Measurements from ENCODE around the gene TRAF2. TPM values are rescaled to one million over a fixed set of nuclear protein-coding genes. Genes with fewer than 3 reads are reported as not detected.
"Not testable (repeated sequence)": the region's sequence is repeated elsewhere in the genome, so short reads cannot be mapped to it uniquely, and the experiment has no call there.

TRAF2 gene
- total RNA-seq (10 to 100 TPM in 1 of 2 donors, 1 to 10 TPM in 1; 9.1 to 22.1 TPM), polyA plus RNA-seq (10 to 100 TPM in 1 of 2 donors, 1 to 10 TPM in 1; 4.8 to 14.0 TPM)
- long read RNA-seq, donor 1, transcript TRAF2-201 (11 exons, 2,264 nt) = major isoform, 46 of 68 reads
- long read RNA-seq, donor 1, partial matches to known transcripts = 7 of 68 reads
- long read RNA-seq, donor 1, other reads (novel, unspliced or antisense) = 15 of 68 reads
- long read RNA-seq, donor 2, transcript TRAF2-201 (11 exons, 2,264 nt) = major isoform, 5 of 15 reads
- long read RNA-seq, donor 2, partial matches to known transcripts = 4 of 15 reads
- long read RNA-seq, donor 2, other reads (novel, unspliced or antisense) = 6 of 15 reads

GRCh38 chr9:136885950-136886578 is at the start of gene TRAF2:
TSS of gene TRAF2 (plus strand) at chr9:136886516. CDS start at chr9:136898741, 12,225 bp downstream.
- 0% methylated on average over 37 to 88 of the region's 88 CpGs for WGBS, 2 donors
- H3K4me3 ChIP-seq (ENCODE audit: low read length in 2 of 2) = peak within 1 kb of the TSS; percentile 77 to 82
- H3K36me3 ChIP-seq (ENCODE audit: control insufficient read depth in 1 of 2, insufficient read depth in 2 of 2, low read length in 1 of 2) = no peaks in the 10 kb centered on the region
- H3K4me1 ChIP-seq (ENCODE audit: control insufficient read depth in 1 of 2, insufficient read depth in 2 of 2, low read length in 2 of 2) = no peaks in the 10 kb centered on the region
- DNase-seq (peak; percentile 99), ATAC-seq (ENCODE audit: low FRiP score) (peak; percentile 98)
- no peaks in the 10 kb centered on the region for H3K9me3 ChIP-seq (ENCODE audit: control insufficient read depth, low read length)
- no peak within 1 kb of the TSS for H3K27ac ChIP-seq (ENCODE audit: low read depth in 1 of 2, low read length in 2 of 2)
- intact Hi-C loops (cut with DNase I) = loop anchor here (2.0 to 10.0 kb wide), 3 partner anchors 37 to 59 kb away; partner anchors contain the start of genes C8G (in 2 of the 2), FBXW5 (in 2 of the 2) and PHPT1 (in 2 of the 2)
- H3K27me3 ChIP-seq (ENCODE audit: control insufficient read depth in 1 of 2, insufficient read depth in 2 of 2, low read length in 1 of 2) = no peaks in the 10 kb centered on the region

- no peaks in the 10 kb centered on the region for H3K27me3 ChIP-seq (ENCODE audit: control insufficient read depth in 1 of 2, insufficient read depth in 2 of 2, low read length in 1 of 2)
- no peak overlapping the region for H3K4me3 ChIP-seq (ENCODE audit: low read length in 2 of 2)
- ATAC-seq (ENCODE audit: low FRiP score) (no peak), DNase-seq (no peak)
- intact Hi-C loops (cut with DNase I) = no loop called here
- 90% methylated on average over 26 to 27 of the region's 27 CpGs for WGBS, 2 donors
- no peaks in the 10 kb centered on the region for H3K4me1 ChIP-seq (ENCODE audit: control insufficient read depth in 1 of 2, insufficient read depth in 2 of 2, low read length in 2 of 2)
- H3K9me3 ChIP-seq (ENCODE audit: control insufficient read depth, low read length) = no peaks in the 10 kb centered on the region
- H3K27ac ChIP-seq (ENCODE audit: low read depth in 1 of 2, low read length in 2 of 2) = no peak overlapping the region
- no peaks in the 10 kb centered on the region for H3K36me3 ChIP-seq (ENCODE audit: control insufficient read depth in 1 of 2, insufficient read depth in 2 of 2, low read length in 1 of 2)
These were observed 49.0 kb upstream of the TRAF2 start for GRCh38 chr9:136837146-136837855.

DNA sequence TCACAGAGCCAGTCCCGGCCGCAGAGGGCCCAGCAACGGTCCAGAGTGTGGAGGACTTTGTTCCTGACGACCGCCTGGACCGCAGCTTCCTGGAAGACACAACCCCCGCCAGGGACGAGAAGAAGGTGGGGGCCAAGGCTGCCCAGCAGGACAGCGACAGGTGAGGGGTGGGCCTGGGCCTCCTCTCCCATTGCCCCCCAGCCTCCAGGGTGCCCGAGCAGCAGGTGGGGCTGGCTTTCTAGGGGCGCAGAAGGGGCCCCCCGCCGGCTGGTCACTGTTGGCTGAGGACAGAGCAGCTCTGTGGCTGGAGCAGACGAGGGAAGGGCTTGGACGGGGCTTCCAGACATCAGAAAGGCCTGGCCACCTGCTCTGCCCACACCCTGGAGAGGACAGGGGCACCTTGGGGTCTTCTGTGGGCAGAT is 48.4 kb upstream of the TRAF2 start:
- ATAC-seq (ENCODE audit: low FRiP score); DNase-seq; H3K4me1 ChIP-seq (ENCODE audit: control insufficient read depth in 1 of 2, insufficient read depth in 2 of 2, low read length in 2 of 2); H3K27ac ChIP-seq (ENCODE audit: low read depth in 1 of 2, low read length in 2 of 2); H3K27me3 ChIP-seq (ENCODE audit: control insufficient read depth in 1 of 2, insufficient read depth in 2 of 2, low read length in 1 of 2); intact Hi-C loops (cut with DNase I); H3K36me3 ChIP-seq (ENCODE audit: control insufficient read depth in 1 of 2, insufficient read depth in 2 of 2, low read length in 1 of 2); H3K4me3 ChIP-seq (ENCODE audit: low read length in 2 of 2); H3K9me3 ChIP-seq (ENCODE audit: control insufficient read depth, low read length): not testable (repeated sequence)
- 87 to 90% methylated on average over 15 of the region's 15 CpGs for WGBS, 2 donors

DNA sequence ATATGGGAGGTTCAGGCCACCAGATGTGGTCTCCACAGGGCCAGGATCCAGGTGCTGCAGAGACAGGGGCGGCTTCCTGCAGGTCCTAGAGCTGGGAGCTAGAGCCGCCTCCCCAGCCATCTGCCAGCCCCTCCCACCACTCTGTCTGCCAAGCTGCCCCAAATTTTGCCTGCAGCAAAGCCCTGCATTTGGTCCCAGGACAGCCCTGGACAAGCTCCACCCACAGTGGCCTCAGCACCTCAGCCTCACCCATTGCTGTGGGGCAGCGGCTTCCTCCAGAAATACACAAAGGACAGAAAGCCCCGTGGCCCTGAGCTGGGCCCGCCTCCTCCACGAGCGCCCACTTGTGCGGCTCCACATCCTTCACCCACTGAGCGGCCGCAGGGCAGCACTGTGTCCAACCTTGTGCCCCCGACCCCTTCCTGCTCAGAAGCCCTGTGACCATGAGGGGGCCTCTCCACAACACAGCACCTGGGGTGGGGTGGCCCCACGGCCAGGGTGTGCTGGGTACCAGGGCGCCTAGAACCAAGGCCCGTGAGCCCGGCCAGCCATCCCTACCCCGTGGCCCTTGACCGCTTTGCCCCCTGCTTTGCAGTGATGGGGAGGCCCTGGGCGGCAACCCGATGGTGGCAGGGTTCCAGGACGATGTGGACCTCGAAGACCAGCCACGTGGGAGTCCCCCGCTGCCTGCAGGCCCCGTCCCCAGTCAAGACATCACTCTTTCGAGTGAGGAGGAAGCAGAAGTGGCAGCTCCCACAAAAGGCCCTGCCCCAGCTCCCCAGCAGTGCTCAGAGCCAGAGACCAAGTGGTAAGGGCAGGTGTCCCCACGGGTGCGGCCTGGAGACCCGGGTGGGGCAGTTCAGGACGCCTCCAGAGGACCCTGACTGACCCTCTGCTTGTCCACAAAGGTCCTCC is 47.7 kb upstream of the TRAF2 start:
- no peak for ATAC-seq (ENCODE audit: low FRiP score)
- Histone ChIP-seq H3K27ac (ENCODE audit: low read depth in 1 of 2, low read length in 2 of 2) (no peak overlapping the region), H3K9me3 (ENCODE audit: control insufficient read depth, low read length) (no peaks in the 10 kb centered on the region), H3K4me3 (ENCODE audit: low read length in 2 of 2) (no peak overlapping the region), H3K27me3 (ENCODE audit: control insufficient read depth in 1 of 2, insufficient read depth in 2 of 2, low read length in 1 of 2) (no peaks in the 10 kb centered on the region), H3K4me1 (ENCODE audit: control insufficient read depth in 1 of 2, insufficient read depth in 2 of 2, low read length in 2 of 2) (no peaks in the 10 kb centered on the region), H3K36me3 (ENCODE audit: control insufficient read depth in 1 of 2, insufficient read depth in 2 of 2, low read length in 1 of 2) (no peaks in the 10 kb centered on the region)
- intact Hi-C loops (cut with DNase I) = no loop called here
- DNase-seq = no peak
- WGBS, 2 donors = 82 to 86% methylated on average over 29 of the region's 29 CpGs

DNA sequence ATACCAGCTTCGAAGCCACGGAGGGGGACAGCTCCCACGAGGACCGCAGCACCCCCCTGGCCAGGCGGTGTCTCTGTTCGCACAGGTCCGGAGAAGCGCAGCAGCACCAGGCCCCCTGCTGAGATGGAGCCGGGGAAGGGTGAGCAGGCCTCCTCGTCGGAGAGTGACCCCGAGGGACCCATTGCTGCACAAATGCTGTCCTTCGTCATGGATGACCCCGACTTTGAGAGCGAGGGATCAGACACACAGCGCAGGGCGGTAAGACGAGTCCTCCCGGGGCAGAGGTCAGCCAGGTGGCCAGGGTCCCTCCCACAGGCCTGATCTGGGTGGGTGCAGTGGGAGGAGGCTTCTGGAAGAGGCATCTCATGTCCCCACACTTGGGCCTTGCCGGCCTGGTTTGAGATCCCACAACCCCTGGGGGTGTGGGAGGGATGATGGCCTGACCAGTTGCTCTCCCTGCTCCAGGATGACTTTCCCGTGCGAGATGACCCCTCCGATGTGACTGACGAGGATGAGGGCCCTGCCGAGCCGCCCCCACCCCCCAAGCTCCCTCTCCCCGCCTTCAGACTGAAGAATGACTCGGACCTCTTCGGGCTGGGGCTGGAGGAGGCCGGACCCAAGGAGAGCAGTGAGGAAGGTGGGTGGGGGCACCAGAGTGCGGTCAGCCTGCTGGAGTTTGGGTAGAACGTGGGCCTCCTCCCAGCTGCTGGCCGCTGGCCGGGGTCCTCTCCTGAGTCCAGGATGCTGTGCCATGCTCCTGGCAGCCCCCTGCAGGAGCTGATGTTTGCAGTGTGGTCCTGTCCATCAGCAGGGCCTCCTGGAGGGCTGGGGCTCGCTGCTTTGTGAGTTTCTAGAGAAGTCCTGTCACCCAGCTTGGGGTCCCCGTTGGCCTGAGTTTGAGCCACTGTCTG is 46.8 kb upstream of the TRAF2 start:
- no peak overlapping the region for H3K27ac ChIP-seq (ENCODE audit: low read depth in 1 of 2, low read length in 2 of 2)
- H3K4me1 ChIP-seq (ENCODE audit: control insufficient read depth in 1 of 2, insufficient read depth in 2 of 2, low read length in 2 of 2) = no peaks in the 10 kb centered on the region
- ATAC-seq (ENCODE audit: low FRiP score) (no peak), DNase-seq (no peak)
- no peaks in the 10 kb centered on the region for H3K27me3 ChIP-seq (ENCODE audit: control insufficient read depth in 1 of 2, insufficient read depth in 2 of 2, low read length in 1 of 2)
- H3K36me3 ChIP-seq (ENCODE audit: control insufficient read depth in 1 of 2, insufficient read depth in 2 of 2, low read length in 1 of 2) = no peaks in the 10 kb centered on the region
- H3K4me3 ChIP-seq (ENCODE audit: low read length in 2 of 2) = no peak overlapping the region
- no peaks in the 10 kb centered on the region for H3K9me3 ChIP-seq (ENCODE audit: control insufficient read depth, low read length)
- intact Hi-C loops (cut with DNase I) = loop anchor here in 1 of 2 donors (5.0 to 10.0 kb wide), 2 partner anchors 32 to 155 kb away; partner anchors contain the start of genes CLIC3, PAXX and RABL6
- WGBS, 2 donors = 87% methylated on average over 36 of the region's 36 CpGs

GRCh38 chr9:136840140-136840876 is 46.0 kb upstream of the TRAF2 start:
- Histone ChIP-seq H3K27ac (ENCODE audit: low read depth in 1 of 2, low read length in 2 of 2) (no peak overlapping the region), H3K36me3 (ENCODE audit: control insufficient read depth in 1 of 2, insufficient read depth in 2 of 2, low read length in 1 of 2) (no peaks in the 10 kb centered on the region), H3K4me3 (ENCODE audit: low read length in 2 of 2) (no peak overlapping the region), H3K4me1 (ENCODE audit: control insufficient read depth in 1 of 2, insufficient read depth in 2 of 2, low read length in 2 of 2) (no peaks in the 10 kb centered on the region), H3K9me3 (ENCODE audit: control insufficient read depth, low read length) (no peaks in the 10 kb centered on the region), H3K27me3 (ENCODE audit: control insufficient read depth in 1 of 2, insufficient read depth in 2 of 2, low read length in 1 of 2) (no peaks in the 10 kb centered on the region)
- no peak for DNase-seq
- ATAC-seq (ENCODE audit: low FRiP score) = no peak
- WGBS, 2 donors = 79 to 83% methylated on average over 29 to 32 of the region's 32 CpGs
- intact Hi-C loops (cut with DNase I) = loop anchor here in 1 of 2 donors (5.0 to 10.0 kb wide), 2 partner anchors 33 to 154 kb away; partner anchors contain the start of genes CLIC3, PAXX and RABL6

Data from aorta (tissue), 5 donors.